Neuron (in vitro differentiated cells): ENCODE results near the gene TERT.

Source experiments
- H2AFZ ChIP-seq: one replicate; pipeline ENCODE4 v1.6.1; 2013; ENCODE audit warnings: low read depth, mild to moderate bottlenecking, inconsistent platforms, low read length, moderate library complexity
- H3K27me3 ChIP-seq: one replicate; pipeline ENCODE4 v1.6.1; 2013; ENCODE audit warnings: low read length; ENCODE audit not compliant: insufficient read depth
- H3K36me3 ChIP-seq: one replicate; pipeline ENCODE4 v1.6.1; 2013; ENCODE audit warnings: low read length; ENCODE audit not compliant: insufficient read depth
- H3K4me1 ChIP-seq: one replicate; pipeline ENCODE4 v1.6.1; 2013; ENCODE audit warnings: low read length; ENCODE audit not compliant: insufficient read depth
- H3K4me3 ChIP-seq: 2 replicates; pipeline ENCODE4 v1.5.1; 2013; ENCODE audit warnings: mild to moderate bottlenecking, low read length, moderate library complexity
- H3K9me3 ChIP-seq: one replicate; pipeline ENCODE4 v1.6.1; 2013; ENCODE audit warnings: low read length

TERT gene

GRCh38 chr5:1319436-1320256, 24.8 kb upstream of the TERT start:
- H3K36me3 ChIP-seq = peaks cover 59% of the 10 kb centered on the region
- no peak overlapping the region for H3K4me3 ChIP-seq
- no peaks in the 10 kb centered on the region for H3K27me3 ChIP-seq
- H2AFZ ChIP-seq = no peak overlapping the region
- no peaks in the 10 kb centered on the region for H3K4me1 ChIP-seq
- no peaks in the 10 kb centered on the region for H3K9me3 ChIP-seq

- no peaks in the 10 kb centered on the region for H3K4me1 ChIP-seq
- H3K27me3 ChIP-seq = no peaks in the 10 kb centered on the region
- no peaks in the 10 kb centered on the region for H3K9me3 ChIP-seq
- H3K36me3 ChIP-seq = peaks cover 51% of the 10 kb centered on the region
- H3K4me3 ChIP-seq = no peak overlapping the region
- no peak overlapping the region for H2AFZ ChIP-seq
Measured at GRCh38 chr5:1318659-1319251, 23.9 kb upstream of the TERT start.

GRCh38 chr5:1317921-1318565, 23.2 kb upstream of the TERT start:
- Histone ChIP-seq H2AFZ (no peak overlapping the region), H3K36me3 (peaks cover 47% of the 10 kb centered on the region), H3K4me1 (no peaks in the 10 kb centered on the region), H3K27me3 (no peaks in the 10 kb centered on the region), H3K9me3 (no peaks in the 10 kb centered on the region), H3K4me3 (no peak overlapping the region)

GRCh38 chr5:1316588-1317340, 21.9 kb upstream of the TERT start:
- peaks cover 38% of the 10 kb centered on the region for H3K36me3 ChIP-seq
- no peak overlapping the region for H2AFZ ChIP-seq
- H3K9me3 ChIP-seq = no peaks in the 10 kb centered on the region

GRCh38 chr5:1315709-1316587, 21.1 kb upstream of the TERT start:
- Histone ChIP-seq H3K9me3 (no peaks in the 10 kb centered on the region), H3K4me3 (no peak overlapping the region), H3K4me1 (no peaks in the 10 kb centered on the region), H3K36me3 (peaks cover 31% of the 10 kb centered on the region), H3K27me3 (no peaks in the 10 kb centered on the region), H2AFZ (no peak overlapping the region)

More at GRCh38 chr5:1316588-1317340, 21.9 kb upstream of the TERT start:
- Histone ChIP-seq H3K27me3 (no peaks in the 10 kb centered on the region), H3K4me1 (no peaks in the 10 kb centered on the region), H3K4me3 (no peak overlapping the region)

GRCh38 chr5:1315018-1315708, 20.3 kb upstream of the TERT start:
- no peaks in the 10 kb centered on the region for H3K4me1 ChIP-seq
- H3K27me3 ChIP-seq = no peaks in the 10 kb centered on the region
- H3K9me3 ChIP-seq = peaks cover under 1% of the 10 kb centered on the region
- H3K4me3 ChIP-seq = no peak overlapping the region
- no peak overlapping the region for H2AFZ ChIP-seq
- peaks cover 23% of the 10 kb centered on the region for H3K36me3 ChIP-seq

GRCh38 chr5:1314564-1314982, 19.7 kb upstream of the TERT start:
- Histone ChIP-seq H3K9me3 (peaks cover 2% of the 10 kb centered on the region), H3K36me3 (peaks cover 17% of the 10 kb centered on the region), H3K4me1 (no peaks in the 10 kb centered on the region), H2AFZ (no peak overlapping the region), H3K4me3 (no peak overlapping the region), H3K27me3 (no peaks in the 10 kb centered on the region)

GRCh38 chr5:1312993-1313833, 18.3 kb upstream of the TERT start:
- H3K27me3 ChIP-seq = no peaks in the 10 kb centered on the region
- H3K4me3 ChIP-seq = no peak overlapping the region
- no peak overlapping the region for H2AFZ ChIP-seq
- H3K4me1 ChIP-seq = no peaks in the 10 kb centered on the region
- H3K9me3 ChIP-seq = peaks cover 2% of the 10 kb centered on the region
- peaks cover 5% of the 10 kb centered on the region for H3K36me3 ChIP-seq

- no peak overlapping the region for H2AFZ ChIP-seq
- no peaks in the 10 kb centered on the region for H3K36me3 ChIP-seq
- no peak overlapping the region for H3K4me3 ChIP-seq
- H3K4me1 ChIP-seq = no peaks in the 10 kb centered on the region
- no peaks in the 10 kb centered on the region for H3K27me3 ChIP-seq
- peaks cover 2% of the 10 kb centered on the region for H3K9me3 ChIP-seq
Measured at GRCh38 chr5:1312206-1312605, 17.3 kb upstream of the TERT start.

- Histone ChIP-seq H3K4me1 (no peaks in the 10 kb centered on the region), H3K4me3 (no peak overlapping the region), H3K9me3 (peaks cover 2% of the 10 kb centered on the region), H3K27me3 (no peaks in the 10 kb centered on the region), H3K36me3 (no peaks in the 10 kb centered on the region), H2AFZ (no peak overlapping the region)
Measured at GRCh38 chr5:1311439-1312055, 16.7 kb upstream of the TERT start.

GRCh38 chr5:1310118-1310517, 15.2 kb upstream of the TERT start:
- H3K4me1 ChIP-seq = no peaks in the 10 kb centered on the region
- no peak overlapping the region for H2AFZ ChIP-seq
- no peaks in the 10 kb centered on the region for H3K27me3 ChIP-seq
- H3K9me3 ChIP-seq = peaks cover 2% of the 10 kb centered on the region
- no peaks in the 10 kb centered on the region for H3K36me3 ChIP-seq
- no peak overlapping the region for H3K4me3 ChIP-seq
